HG03196 (cell line): ENCODE results near the gene GAS6.
"Not testable (repeated sequence)": the region's sequence is repeated elsewhere in the genome, so short reads cannot be mapped to it uniquely, and the experiment has no call there.

ENCODE experiments used
- ATAC-seq: cut with Tn5 transposase; IDR thresholded peaks from one replicate; pipeline ENCODE4 v1.9.1; 2021; ENCODE audit not compliant: unreplicated experiment

Gene GAS6

GRCh38 chr13:113839536-113840204, 24.2 kb downstream of the GAS6 start:
- ATAC-seq, result no peak

- no peak for ATAC-seq
Measured at GRCh38 chr13:113838711-113839201, 25.1 kb downstream of the GAS6 start.

GRCh38 chr13:113837560-113838355, 26.1 kb downstream of the GAS6 start:
- no peak for ATAC-seq

GRCh38 chr13:113836768-113837559, 26.9 kb downstream of the GAS6 start:
- no peak for ATAC-seq

GRCh38 chr13:113835461-113836270, 28.2 kb downstream of the GAS6 start:
- no peak for ATAC-seq

GRCh38 chr13:113834496-113835200, 29.2 kb downstream of the GAS6 start:
- no peak for ATAC-seq

- ATAC-seq, result not testable (repeated sequence)
Measured at GRCh38 chr13:113834006-113834405, 29.9 kb downstream of the GAS6 start.

GRCh38 chr13:113833111-113833830, 30.6 kb downstream of the GAS6 start:
- no peak for ATAC-seq

GRCh38 chr13:113832631-113833030, 31.2 kb downstream of the GAS6 start:
- no peak for ATAC-seq

GRCh38 chr13:113832205-113832604, 31.7 kb downstream of the GAS6 start:
- ATAC-seq, result no peak

- ATAC-seq, result no peak
Measured at GRCh38 chr13:113831061-113831460, 32.8 kb downstream of the GAS6 start.

- ATAC-seq, result not testable (repeated sequence)
Measured at GRCh38 chr13:113830426-113830950, 33.4 kb downstream of the GAS6 start.

- ATAC-seq, result no peak
Measured at GRCh38 chr13:113828282-113828825, 35.5 kb downstream of the GAS6 start.

- no peak for ATAC-seq
Measured at GRCh38 chr13:113827021-113827420, 36.9 kb downstream of the GAS6 start.

GRCh38 chr13:113826446-113826845, 37.4 kb downstream of the GAS6 start:
- not testable (repeated sequence) for ATAC-seq

GRCh38 chr13:113825841-113826240, 38.0 kb downstream of the GAS6 start:
- ATAC-seq, result no peak

- no peak for ATAC-seq
Measured at GRCh38 chr13:113823771-113824170, 40.1 kb downstream of the GAS6 start.

GRCh38 chr13:113822956-113823744, 40.7 kb downstream of the GAS6 start:
- no peak for ATAC-seq
